Neuronal stem cell (in vitro differentiated cells): ENCODE measurements around the gene KIAA0825.

ENCODE experiments used
- DNase-seq: peaks from one replicate; pipeline ENCODE4 v3.0.0-alpha.2; 2013; ENCODE audit warnings: low spot score
- H2AFZ ChIP-seq: one replicate; pipeline ENCODE4 v1.6.1; 2013; ENCODE audit warnings: mild to moderate bottlenecking, low read length, inconsistent platforms
- H2AK5ac ChIP-seq: 2 replicates; pipeline ENCODE4 v1.6.1; 2013; ENCODE audit warnings: low read depth, mild to moderate bottlenecking, inconsistent platforms, low read length, moderate library complexity, mixed read lengths
- H2BK120ac ChIP-seq: 2 replicates; pipeline ENCODE4 v1.6.1; 2013; ENCODE audit warnings: low read depth, mild to moderate bottlenecking, inconsistent platforms, low read length, moderate library complexity, mixed read lengths
- H2BK12ac ChIP-seq: one replicate; pipeline ENCODE4 v1.6.1; 2013; ENCODE audit warnings: low read length, inconsistent platforms
- H2BK15ac ChIP-seq: 2 replicates; pipeline ENCODE4 v1.6.1; 2013; ENCODE audit warnings: mild to moderate bottlenecking, low read length, inconsistent platforms, mixed read lengths
- H2BK5ac ChIP-seq: one replicate; pipeline ENCODE4 v1.6.1; 2013; ENCODE audit warnings: inconsistent platforms, mild to moderate bottlenecking, low read length, moderate library complexity
- H3K14ac ChIP-seq: one replicate; pipeline ENCODE4 v1.6.1; 2013; ENCODE audit warnings: low read length, inconsistent platforms
- H3K18ac ChIP-seq: 2 replicates; pipeline ENCODE4 v1.6.1; 2013; ENCODE audit warnings: low read length, inconsistent platforms
- H3K23ac ChIP-seq: 2 replicates; pipeline ENCODE4 v1.6.1; 2013; ENCODE audit warnings: low read depth, mild to moderate bottlenecking, mixed read lengths, low read length, inconsistent platforms; ENCODE audit not compliant: poor library complexity
- H3K27ac ChIP-seq: replicated peaks from 3 replicates; pipeline ENCODE4 v1.5.1; 2013; ENCODE audit warnings: low read length, inconsistent platforms
- H3K27me3 ChIP-seq, 3 experiments: 2 replicates each; pipeline ENCODE4 v1.6.1; 2013; ENCODE audit warnings: low read length in 3 of 3, mild to moderate bottlenecking in 2 of 3, inconsistent platforms in 1 of 3, low read depth in 1 of 3, mixed read lengths in 1 of 3, moderate library complexity in 1 of 3; ENCODE audit not compliant: control insufficient read depth in 3 of 3, insufficient read depth in 3 of 3
- H3K36me3 ChIP-seq, 2 donors: replicated peaks in 1 of 2; 2 replicates each; pipeline ENCODE4 v1.6.1; 2013; ENCODE audit warnings: low read length in 2 of 2; ENCODE audit not compliant: control insufficient read depth in 2 of 2, insufficient read depth in 2 of 2
- H3K4ac ChIP-seq: 2 replicates; pipeline ENCODE4 v1.6.1; 2013; ENCODE audit warnings: inconsistent platforms, mild to moderate bottlenecking, low read length, moderate library complexity
- H3K4me1 ChIP-seq, 2 donors: 1 replicate in 1 of 2; 2 replicates in 1 of 2; pipeline ENCODE4 v1.6.1; 2013; ENCODE audit warnings: low read length in 2 of 2, low read depth in 1 of 2; ENCODE audit not compliant: control insufficient read depth in 2 of 2, insufficient read depth in 1 of 2
- H3K4me2 ChIP-seq: one replicate; pipeline ENCODE4 v1.6.1; 2013; ENCODE audit warnings: mild to moderate bottlenecking, low read length, inconsistent platforms; ENCODE audit not compliant: insufficient read depth, poor library complexity, severe bottlenecking
- H3K4me3 ChIP-seq, 2 donors: 2 replicates each; pipeline ENCODE4 v1.5.1; 2013; ENCODE audit warnings: low read length in 2 of 2, mild to moderate bottlenecking in 2 of 2, inconsistent platforms in 1 of 2, moderate library complexity in 1 of 2
- H3K79me1 ChIP-seq: one replicate; pipeline ENCODE4 v1.6.1; 2013; ENCODE audit warnings: low read depth, mild to moderate bottlenecking, inconsistent platforms, low read length, moderate library complexity
- H3K9ac ChIP-seq: one replicate; pipeline ENCODE4 v1.6.1; 2013; ENCODE audit warnings: mild to moderate bottlenecking, low read depth, low read length, inconsistent platforms; ENCODE audit not compliant: poor library complexity
- H3K9me3 ChIP-seq, 2 donors: replicated peaks in 1 of 2; 2 replicates each; pipeline versions ENCODE3 to v1.6.1; 2013; ENCODE audit warnings: low read length in 2 of 2, mild to moderate bottlenecking in 2 of 2, inconsistent platforms in 1 of 2, low read depth in 1 of 2, mixed read lengths in 1 of 2, moderate library complexity in 1 of 2; ENCODE audit not compliant: control insufficient read depth in 2 of 2, insufficient read depth in 1 of 2
- H4K8ac ChIP-seq: one replicate; pipeline ENCODE4 v1.6.1; 2013; ENCODE audit warnings: low read depth, mild to moderate bottlenecking, inconsistent platforms, low read length, moderate library complexity
- H4K91ac ChIP-seq: one replicate; pipeline ENCODE4 v1.6.1; 2013; ENCODE audit warnings: low read length, low read depth, mild to moderate bottlenecking, inconsistent platforms; ENCODE audit not compliant: poor library complexity
- WGBS, 2 donors: extraction: QIAGEN DNeasy Blood & Tissue Kit; methylation state at CpG; one replicate each; pipeline ENCODE4 v1.1.7; 2013; ENCODE audit warnings: missing lambda C conversion rate in 2 of 2, mixed read lengths in 1 of 2; ENCODE audit not compliant: insufficient read length in 2 of 2, insufficient replicate concordance in 1 of 2; ENCODE audit errors: extremely low coverage in 2 of 2; 5-methylcytosine and 5-hydroxymethylcytosine counted together

Gene KIAA0825

DNA sequence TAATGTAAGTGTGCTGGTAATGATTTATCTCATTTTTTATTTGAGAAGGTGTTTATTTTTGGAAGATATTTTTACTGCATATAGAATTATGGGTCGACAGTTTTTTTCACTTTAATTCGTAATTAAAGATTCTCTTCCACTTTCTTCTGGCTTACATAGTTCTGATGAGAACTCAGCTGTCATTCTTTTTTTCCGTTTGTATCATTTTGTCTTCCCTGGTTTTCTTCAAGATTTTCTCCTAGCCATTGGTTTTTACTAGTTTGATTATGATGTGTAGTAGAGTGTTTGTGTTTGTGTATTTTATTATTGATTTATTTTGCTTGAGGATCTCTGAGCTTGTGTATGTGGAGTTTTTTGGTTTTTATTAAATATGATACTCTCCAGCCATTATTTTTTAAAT lies 21.8 kb upstream of the KIAA0825 start:
- Histone ChIP-seq H3K4me2 (no peak overlapping the region), H2BK120ac (no peak overlapping the region), H3K4me1 (no peaks in the 10 kb centered on the region), H2BK15ac (no peak overlapping the region), H3K9ac (no peak overlapping the region), H2AFZ (no peak overlapping the region), H2BK12ac (no peak overlapping the region), H3K27me3 (no peaks in the 10 kb centered on the region), H3K23ac (no peak overlapping the region), H3K79me1 (peaks cover 6% of the 10 kb centered on the region), H4K91ac (no peak overlapping the region), H2BK5ac (no peak overlapping the region), H3K4ac (no peak overlapping the region), H4K8ac (no peak overlapping the region), H3K36me3 (peaks cover 14 to 83% of the 10 kb centered on the region in 2 donors), H3K4me3 (no peak overlapping the region), H3K18ac (no peak overlapping the region), H3K14ac (no peak overlapping the region), H3K9me3 (peaks cover 6 to 58% of the 10 kb centered on the region in 2 donors), H3K27ac (no peak overlapping the region), H2AK5ac (no peak overlapping the region)
- WGBS, 2 donors = no CpG with 5 or more reads among the region's 3 CpGs
- DNase-seq = no peak

DNA sequence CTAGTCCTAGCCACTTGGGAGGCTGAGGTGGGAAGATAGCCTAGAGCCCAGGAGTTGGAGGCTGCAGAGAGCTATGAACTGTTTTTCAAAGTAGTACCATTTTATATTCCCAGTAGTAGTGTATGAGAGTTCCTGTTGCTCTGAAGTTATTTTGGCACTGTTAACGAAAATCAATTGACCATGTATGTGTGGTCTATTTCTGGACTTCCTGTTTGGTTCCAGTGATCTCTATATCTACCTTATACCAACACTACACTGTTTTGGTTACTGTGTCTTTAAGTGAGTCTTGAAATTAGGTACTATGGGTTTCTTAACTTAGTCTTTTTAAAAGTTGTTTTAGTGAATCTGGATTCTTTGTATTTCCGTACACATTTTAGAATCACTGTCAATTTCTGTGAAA lies 13.6 kb upstream of the KIAA0825 start:
- Histone ChIP-seq H3K27ac (no peak overlapping the region), H4K91ac (no peak overlapping the region), H3K9ac (no peak overlapping the region), H2AFZ (no peak overlapping the region), H3K79me1 (peaks cover under 1% of the 10 kb centered on the region), H3K18ac (no peak overlapping the region), H2BK5ac (no peak overlapping the region), H2BK15ac (no peak overlapping the region), H3K9me3 (peaks cover 1 to 46% of the 10 kb centered on the region in 2 donors), H3K4me3 (no peak overlapping the region), H3K14ac (no peak overlapping the region), H3K23ac (no peak overlapping the region), H3K27me3 (no peaks in the 10 kb centered on the region), H2BK12ac (no peak overlapping the region), H4K8ac (no peak overlapping the region), H3K4ac (no peak overlapping the region), H3K36me3 (peaks cover 3 to 88% of the 10 kb centered on the region in 2 donors), H3K4me2 (no peak overlapping the region), H2BK120ac (no peak overlapping the region), H3K4me1 (no peaks in the 10 kb centered on the region), H2AK5ac (no peak overlapping the region)
- no peak for DNase-seq
- no CpG with 5 or more reads among the region's 2 CpGs for WGBS, 2 donors

DNA sequence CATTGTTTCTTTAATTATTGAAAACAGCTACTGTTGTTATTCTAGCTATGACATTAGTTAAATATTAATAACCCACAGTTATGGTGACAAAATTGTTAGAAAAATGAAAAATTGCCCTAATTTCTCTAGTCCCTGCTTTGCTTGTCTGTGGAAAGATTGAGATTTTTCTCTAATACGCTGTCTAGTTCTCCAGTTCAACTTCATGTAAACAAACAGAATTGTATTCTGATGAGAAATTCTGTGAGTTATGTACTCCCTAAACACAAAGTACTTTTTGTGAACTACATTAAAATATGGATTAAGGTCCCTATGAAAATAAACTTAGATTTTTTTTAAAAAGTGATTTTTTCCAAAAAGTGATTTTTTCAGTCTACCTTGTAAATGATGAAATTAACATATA lies 8.8 kb upstream of the KIAA0825 start:
- H2AK5ac ChIP-seq = no peak overlapping the region
- no peaks in the 10 kb centered on the region for H3K4me1 ChIP-seq
- no peak overlapping the region for H2BK12ac ChIP-seq
- H3K23ac ChIP-seq = no peak overlapping the region
- no peak overlapping the region for H2BK15ac ChIP-seq
- H3K27me3 ChIP-seq = no peaks in the 10 kb centered on the region
- H2BK120ac ChIP-seq = no peak overlapping the region
- no peak overlapping the region for H3K4ac ChIP-seq
- no peak overlapping the region for H2AFZ ChIP-seq
- H3K4me2 ChIP-seq = no peak overlapping the region
- H3K79me1 ChIP-seq = no peaks in the 10 kb centered on the region
- H3K14ac ChIP-seq = no peak overlapping the region
- H3K9me3 ChIP-seq = peaks cover 0 to 8% of the 10 kb centered on the region in 2 donors
- H4K8ac ChIP-seq = no peak overlapping the region
- no peak overlapping the region for H3K27ac ChIP-seq
- no peak overlapping the region for H3K9ac ChIP-seq
- H2BK5ac ChIP-seq = no peak overlapping the region
- no peak overlapping the region for H3K18ac ChIP-seq
- WGBS, 2 donors = no CpG with 5 or more reads among the region's 1 CpG
- no peak overlapping the region for H4K91ac ChIP-seq
- peaks cover 2 to 39% of the 10 kb centered on the region in 2 donors for H3K36me3 ChIP-seq
- H3K4me3 ChIP-seq = no peak overlapping the region
- DNase-seq = no peak

DNA sequence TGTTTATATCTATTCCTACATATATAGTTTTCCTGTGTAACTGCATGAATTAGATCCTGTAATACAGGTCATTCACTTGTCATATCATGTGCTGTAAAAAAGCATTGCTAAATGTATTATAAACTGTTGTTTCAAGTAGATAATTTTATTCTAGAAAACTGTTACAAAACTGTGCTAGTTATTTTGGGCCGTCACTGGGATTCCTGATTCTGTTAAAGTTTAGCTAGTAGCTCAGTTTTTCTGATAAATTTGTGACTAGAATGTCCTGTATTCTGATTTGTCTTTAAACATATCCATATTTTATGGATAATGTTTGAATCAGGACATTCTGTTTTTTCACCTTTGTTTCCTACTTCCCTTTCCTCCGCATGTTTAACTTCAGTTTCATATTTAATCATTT lies 5.5 kb upstream of the KIAA0825 start:
- no peak overlapping the region for H3K9ac ChIP-seq
- no peak overlapping the region for H3K27ac ChIP-seq
- no peak overlapping the region for H3K18ac ChIP-seq
- H2AFZ ChIP-seq = no peak overlapping the region
- H3K4me2 ChIP-seq = no peak overlapping the region
- H2AK5ac ChIP-seq = no peak overlapping the region
- no peaks in the 10 kb centered on the region for H3K9me3 ChIP-seq
- no peak overlapping the region for H2BK12ac ChIP-seq
- no peak overlapping the region for H3K4me3 ChIP-seq
- no CpG with 5 or more reads among the region's 2 CpGs for WGBS, 2 donors
- no peak overlapping the region for H2BK5ac ChIP-seq
- H4K8ac ChIP-seq = no peak overlapping the region
- H2BK120ac ChIP-seq = no peak overlapping the region
- no peak for DNase-seq
- H3K79me1 ChIP-seq = no peaks in the 10 kb centered on the region
- H3K14ac ChIP-seq = no peak overlapping the region
- H3K4ac ChIP-seq = no peak overlapping the region
- H3K36me3 ChIP-seq = peaks cover 0 to 6% of the 10 kb centered on the region in 2 donors
- H3K27me3 ChIP-seq = no peaks in the 10 kb centered on the region
- H3K4me1 ChIP-seq = no peaks in the 10 kb centered on the region
- H4K91ac ChIP-seq = no peak overlapping the region
- H2BK15ac ChIP-seq = no peak overlapping the region
- H3K23ac ChIP-seq = no peak overlapping the region
